Thymus (tissue), 11 donors: ENCODE data around the gene PACRG. TPM values are rescaled to one million over a fixed set of nuclear protein-coding genes. Genes with fewer than 3 reads are reported as not detected.

ENCODE experiments used
- DNase-seq, 9 donors: peaks; one replicate each; pipeline ENCODE4 v3.0.0-alpha.2; 2013; ENCODE audit warnings: low spot score in 9 of 9, low read depth in 6 of 9, missing footprints in 1 of 9
- H3K27ac ChIP-seq, 2 donors: one replicate each; pipeline ENCODE4 v1.5.1; 2013; ENCODE audit warnings: control low read depth in 1 of 2, low read depth in 1 of 2, low read length in 1 of 2, mild to moderate bottlenecking in 1 of 2, moderate library complexity in 1 of 2
- H3K27me3 ChIP-seq, 2 donors: one replicate each; pipeline ENCODE4 v1.5.1; 2013; ENCODE audit warnings: low read length in 1 of 2; ENCODE audit not compliant: control insufficient read depth in 2 of 2, insufficient read depth in 1 of 2
- H3K36me3 ChIP-seq, 2 donors: one replicate each; pipeline ENCODE4 v1.5.1; 2013; ENCODE audit warnings: low read length in 1 of 2, mild to moderate bottlenecking in 1 of 2, moderate library complexity in 1 of 2; ENCODE audit not compliant: control insufficient read depth in 2 of 2, insufficient read depth in 2 of 2
- H3K4me1 ChIP-seq, 2 donors: one replicate each; pipeline ENCODE4 v1.5.1; 2013; ENCODE audit warnings: low read length in 2 of 2; ENCODE audit not compliant: control insufficient read depth in 2 of 2, insufficient read depth in 2 of 2
- H3K4me3 ChIP-seq, 2 donors: one replicate each; pipeline ENCODE4 v1.5.1; 2013; ENCODE audit warnings: low read length in 2 of 2, control low read depth in 1 of 2, mild to moderate bottlenecking in 1 of 2
- H3K9me3 ChIP-seq, 2 donors: one replicate each; pipeline ENCODE4 v1.5.1; 2013; ENCODE audit warnings: low read length in 1 of 2, mild to moderate bottlenecking in 1 of 2; ENCODE audit not compliant: control insufficient read depth in 2 of 2, insufficient read depth in 1 of 2
- WGBS: extraction: QIAGEN DNeasy Blood & Tissue Kit; methylation state at CpG from one replicate; pipeline ENCODE4 v1.1.7; 2013; 5-methylcytosine and 5-hydroxymethylcytosine counted together
- polyA plus RNA-seq: library from polyadenylated mRNA; stranded (reverse); fragments of 200-250 nt; gene quantifications from one replicate; pipeline ENCODE4 v1.2.3, GENCODE V29; 2013
- total RNA-seq: library from RNA; stranded (reverse); fragments of 120-200 nt; gene quantifications from one replicate; pipeline ENCODE4 v1.2.4, GENCODE V29; 2013
- donor health status: healthy.

PACRG gene
- total and polyA plus RNA-seq, 2 donors, result 0.42 to 0.62 TPM

GRCh38 chr6:163189609-163190008 is 461.8 kb downstream of the PACRG start:
- Histone ChIP-seq H3K27ac (no peak overlapping the region), H3K36me3 (no peaks in the 10 kb centered on the region), H3K9me3 (no peaks in the 10 kb centered on the region), H3K4me3 (no peak overlapping the region), H3K4me1 (no peaks in the 10 kb centered on the region), H3K27me3 (no peaks in the 10 kb centered on the region)
- WGBS, result 95% methylated on average over 7 of the region's 7 CpGs
- no peak for DNase-seq

GRCh38 chr6:163190786-163191185 is 463.0 kb downstream of the PACRG start:
- H3K4me1 ChIP-seq, result no peaks in the 10 kb centered on the region
- no peak for DNase-seq
- peaks cover 0 to 3% of the 10 kb centered on the region in 2 donors for H3K9me3 ChIP-seq
- H3K4me3 ChIP-seq, result no peak overlapping the region
- WGBS, result 96% methylated on average over 4 of the region's 4 CpGs
- H3K27ac ChIP-seq, result no peak overlapping the region
- no peaks in the 10 kb centered on the region for H3K36me3 ChIP-seq
- H3K27me3 ChIP-seq, result no peaks in the 10 kb centered on the region

DNA sequence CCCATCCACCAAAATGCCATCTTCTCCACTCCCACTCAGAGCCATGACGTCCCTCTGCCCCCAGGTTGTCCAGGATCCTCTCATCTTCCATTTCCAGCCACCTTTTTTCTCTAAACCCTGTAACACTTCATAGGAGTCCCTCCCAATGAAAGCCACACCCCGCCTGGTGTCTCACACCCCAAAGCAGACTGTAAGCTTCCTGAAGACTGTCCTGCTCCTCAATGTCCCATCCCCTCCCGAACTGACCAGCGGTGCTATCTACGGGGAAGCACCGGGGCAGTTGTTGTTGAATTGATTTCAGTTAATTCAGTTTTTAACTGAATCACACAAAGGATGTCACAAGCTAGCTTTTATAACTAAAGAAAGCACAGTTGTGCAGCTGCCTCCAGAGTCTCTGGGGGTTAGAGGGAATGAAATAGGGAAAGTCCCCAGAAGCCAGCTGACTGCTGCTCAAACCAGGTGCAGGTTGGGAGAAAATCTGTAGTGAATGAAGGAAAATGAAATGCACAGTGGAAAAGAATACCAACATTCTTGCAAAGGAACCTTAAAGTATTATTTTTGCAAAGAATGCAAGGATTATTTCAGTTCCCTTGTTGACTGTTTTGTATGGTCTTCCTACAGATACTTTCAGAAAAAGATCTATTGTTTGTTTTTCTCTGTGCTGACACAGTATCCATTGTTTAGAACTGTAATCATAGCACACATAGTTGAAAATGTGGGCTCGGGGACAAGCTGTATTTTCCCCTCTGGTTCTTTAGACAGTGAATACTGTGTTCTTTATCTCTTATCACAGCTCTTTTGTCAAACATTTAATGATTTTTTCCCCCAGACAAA is 464.1 kb downstream of the PACRG start:
- DNase-seq, result no peak
- Histone ChIP-seq H3K36me3 (no peaks in the 10 kb centered on the region), H3K27me3 (no peaks in the 10 kb centered on the region), H3K4me1 (no peaks in the 10 kb centered on the region), H3K4me3 (no peak overlapping the region), H3K9me3 (peaks cover 0 to 4% of the 10 kb centered on the region in 2 donors), H3K27ac (no peak overlapping the region)
- 78% methylated on average over 7 of the region's 7 CpGs for WGBS

DNA sequence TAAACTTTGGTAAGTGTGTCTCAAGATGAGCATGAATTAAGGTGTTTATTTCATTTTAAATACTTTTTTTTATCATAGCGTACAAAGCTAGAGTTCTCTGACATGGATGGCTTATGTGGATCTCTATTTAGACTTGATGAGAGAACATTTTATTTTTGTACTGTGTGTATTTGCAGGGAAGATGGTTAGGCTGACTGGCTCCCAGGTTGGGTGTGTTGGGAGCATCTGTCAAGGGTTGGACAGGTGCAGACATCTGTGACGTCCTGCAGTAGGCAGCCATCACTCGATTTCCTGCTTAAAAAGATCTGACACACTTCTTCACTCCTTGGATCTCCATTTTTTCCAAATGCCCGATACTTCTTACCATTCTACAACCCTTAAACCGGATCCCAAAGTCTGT is 464.8 kb downstream of the PACRG start:
- no peak for DNase-seq
- Histone ChIP-seq H3K27me3 (no peaks in the 10 kb centered on the region), H3K4me3 (no peak overlapping the region), H3K36me3 (no peaks in the 10 kb centered on the region), H3K4me1 (no peaks in the 10 kb centered on the region), H3K27ac (no peak overlapping the region), H3K9me3 (peaks cover 0 to 4% of the 10 kb centered on the region in 2 donors)
- whole genome bisulfite sequencing, result 73% methylated on average over 5 of the region's 5 CpGs

DNA sequence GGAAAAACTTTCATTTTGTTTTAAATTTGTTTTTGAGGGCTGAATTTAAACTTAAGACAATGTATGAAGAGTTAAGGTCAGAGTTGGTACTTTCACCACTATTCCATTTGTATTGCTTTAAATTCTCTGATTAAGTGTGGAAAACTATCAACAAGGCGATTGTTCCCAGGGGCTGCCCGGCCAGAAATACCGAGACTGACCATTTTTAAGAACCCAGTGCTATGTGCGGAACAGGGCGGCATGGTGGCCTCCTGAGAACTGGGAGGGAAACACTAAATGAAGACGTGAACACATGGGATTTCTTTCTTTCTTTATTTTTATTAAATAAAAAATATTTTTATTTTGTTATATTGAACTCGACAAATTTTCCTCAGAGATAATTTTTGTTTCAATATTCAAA is 465.6 kb downstream of the PACRG start:
- H3K9me3 ChIP-seq, result peaks cover 0 to 4% of the 10 kb centered on the region in 2 donors
- no peak overlapping the region for H3K27ac ChIP-seq
- H3K4me3 ChIP-seq, result no peak overlapping the region
- no peaks in the 10 kb centered on the region for H3K36me3 ChIP-seq
- H3K27me3 ChIP-seq, result no peaks in the 10 kb centered on the region
- no peaks in the 10 kb centered on the region for H3K4me1 ChIP-seq
- 95% methylated on average over 7 of the region's 7 CpGs for WGBS
- no peak for DNase-seq

DNA sequence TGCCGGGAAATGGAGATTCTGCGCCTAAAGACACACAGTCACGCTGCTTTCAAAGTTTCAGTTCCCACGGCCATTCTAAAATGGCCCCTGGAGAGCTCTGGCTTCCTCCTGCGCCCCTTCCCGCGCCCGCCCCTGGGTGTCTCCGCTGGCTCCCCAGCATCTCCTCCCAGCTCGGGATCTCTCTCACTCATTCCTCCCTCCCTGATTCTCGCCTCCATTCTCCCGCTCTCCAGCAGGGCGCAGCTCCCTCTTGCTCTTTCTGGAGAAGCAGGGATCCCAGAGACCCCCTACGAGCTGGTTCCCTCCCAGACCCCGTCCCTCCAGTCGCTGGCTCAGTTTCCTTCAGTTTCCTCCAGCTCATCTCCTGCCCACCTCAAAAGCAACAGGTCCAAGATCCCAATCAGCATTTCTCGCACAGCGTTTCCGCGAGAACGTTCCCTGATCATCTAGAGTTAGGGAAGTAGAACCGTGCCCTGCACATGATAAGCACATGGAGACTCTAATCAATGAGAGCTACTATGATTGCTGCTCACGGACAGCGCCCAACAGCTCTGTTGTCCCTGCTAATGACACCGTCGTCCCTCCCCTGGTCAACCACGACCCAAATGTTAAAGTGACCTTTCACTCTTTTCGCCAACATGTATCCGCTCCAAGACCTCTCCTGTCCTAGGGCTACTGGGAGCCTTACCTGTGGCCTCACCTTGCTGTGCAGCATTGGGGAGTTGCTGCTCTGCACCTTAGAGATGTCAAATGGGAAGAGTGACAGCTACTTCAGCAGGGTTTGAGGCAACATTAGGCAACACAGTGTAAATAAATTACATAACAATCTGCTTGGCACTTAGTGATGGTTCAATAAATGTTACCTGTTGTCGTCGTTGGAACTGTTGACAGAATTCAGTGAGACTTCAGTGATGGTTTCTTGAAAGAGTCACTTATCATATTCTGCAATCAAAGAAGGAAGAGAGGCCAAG is 468.2 kb downstream of the PACRG start:
- Histone ChIP-seq H3K36me3 (no peaks in the 10 kb centered on the region), H3K27me3 (no peaks in the 10 kb centered on the region), H3K9me3 (peaks cover 0 to 4% of the 10 kb centered on the region in 2 donors), H3K4me3 (no peak overlapping the region), H3K4me1 (no peaks in the 10 kb centered on the region), H3K27ac (no peak overlapping the region)
- DNase-seq, result no peak
- 97% methylated on average over 31 of the region's 31 CpGs for WGBS

- 91% methylated on average over 3 of the region's 3 CpGs for WGBS
- no peaks in the 10 kb centered on the region for H3K4me1 ChIP-seq
- H3K27me3 ChIP-seq, result no peaks in the 10 kb centered on the region
- no peak overlapping the region for H3K4me3 ChIP-seq
- peaks cover 0 to 4% of the 10 kb centered on the region in 2 donors for H3K9me3 ChIP-seq
- DNase-seq, result no peak
- H3K27ac ChIP-seq, result no peak overlapping the region
- no peaks in the 10 kb centered on the region for H3K36me3 ChIP-seq
Observed at GRCh38 chr6:163197839-163198238, 470.1 kb downstream of the PACRG start.

- Histone ChIP-seq H3K27me3 (no peaks in the 10 kb centered on the region), H3K36me3 (no peaks in the 10 kb centered on the region), H3K9me3 (peaks cover 0 to 4% of the 10 kb centered on the region in 2 donors), H3K4me3 (no peak overlapping the region), H3K4me1 (no peaks in the 10 kb centered on the region), H3K27ac (no peak overlapping the region)
- whole genome bisulfite sequencing, result 93% methylated on average over 6 of the region's 6 CpGs
- DNase-seq, result no peak
Observed at GRCh38 chr6:163198396-163198795, 470.6 kb downstream of the PACRG start.

- Histone ChIP-seq H3K4me3 (no peak overlapping the region), H3K36me3 (no peaks in the 10 kb centered on the region), H3K27me3 (no peaks in the 10 kb centered on the region), H3K9me3 (peaks cover 0 to 4% of the 10 kb centered on the region in 2 donors), H3K4me1 (no peaks in the 10 kb centered on the region), H3K27ac (no peak overlapping the region)
- WGBS, result 90% methylated on average over 4 of the region's 4 CpGs
- DNase-seq, result no peak
Observed at GRCh38 chr6:163199371-163199770, 471.6 kb downstream of the PACRG start.
